ENCODE results near the gene PTS. TPM values are rescaled to one million over a fixed set of nuclear protein-coding genes. Genes with fewer than 3 reads are reported as not detected.

Gene PTS
- total RNA-seq, 2 donors from 2014 or later: 24.4 to 28.7 TPM

DNA sequence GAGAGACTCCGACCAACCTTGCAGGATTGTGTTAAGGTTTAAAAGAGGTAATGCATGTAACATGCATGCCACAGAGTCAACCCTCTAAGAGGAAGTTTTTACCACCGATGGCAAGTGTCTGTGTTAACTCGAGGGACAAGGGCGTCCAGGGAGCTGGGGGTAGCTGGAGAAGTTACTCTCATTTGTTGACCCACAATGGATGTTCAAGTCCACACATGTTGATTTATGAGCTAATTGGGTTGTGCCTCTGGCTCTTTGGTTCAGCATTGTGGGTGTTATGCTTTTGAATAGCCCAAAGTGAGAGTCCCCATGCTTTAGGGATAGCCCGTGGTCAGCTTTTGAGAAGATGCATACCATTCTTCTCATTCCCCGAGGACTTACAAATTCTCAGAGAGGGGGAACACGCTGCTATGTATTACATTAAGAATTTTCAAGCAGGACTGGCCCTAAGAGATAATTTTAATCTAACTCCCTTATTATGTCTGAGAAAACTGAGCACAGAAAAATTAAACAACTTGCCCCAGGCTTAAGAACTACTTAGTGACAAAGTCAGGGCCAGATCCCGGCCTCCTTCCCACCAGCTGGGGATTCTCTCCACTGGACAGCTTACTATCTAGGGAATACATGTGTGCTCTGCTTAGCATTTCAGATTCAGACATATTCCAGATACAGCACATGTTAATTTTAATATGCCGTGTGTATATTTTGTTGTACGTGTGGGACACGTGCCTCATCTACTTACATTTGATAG, 39.6 kb downstream of the PTS start:
- intact Hi-C loops (cut with DNase I): no loop called here
- H3K9me3 ChIP-seq: no peaks in the 10 kb centered on the region
- H3K4me1 ChIP-seq (replicated peaks): no peaks in the 10 kb centered on the region
- no peaks in the 10 kb centered on the region for H3K36me3 ChIP-seq
- no peaks in the 10 kb centered on the region for H3K27me3 ChIP-seq (replicated peaks; ENCODE audit: insufficient read depth)
- TF ChIP-seq, protein P1, sequence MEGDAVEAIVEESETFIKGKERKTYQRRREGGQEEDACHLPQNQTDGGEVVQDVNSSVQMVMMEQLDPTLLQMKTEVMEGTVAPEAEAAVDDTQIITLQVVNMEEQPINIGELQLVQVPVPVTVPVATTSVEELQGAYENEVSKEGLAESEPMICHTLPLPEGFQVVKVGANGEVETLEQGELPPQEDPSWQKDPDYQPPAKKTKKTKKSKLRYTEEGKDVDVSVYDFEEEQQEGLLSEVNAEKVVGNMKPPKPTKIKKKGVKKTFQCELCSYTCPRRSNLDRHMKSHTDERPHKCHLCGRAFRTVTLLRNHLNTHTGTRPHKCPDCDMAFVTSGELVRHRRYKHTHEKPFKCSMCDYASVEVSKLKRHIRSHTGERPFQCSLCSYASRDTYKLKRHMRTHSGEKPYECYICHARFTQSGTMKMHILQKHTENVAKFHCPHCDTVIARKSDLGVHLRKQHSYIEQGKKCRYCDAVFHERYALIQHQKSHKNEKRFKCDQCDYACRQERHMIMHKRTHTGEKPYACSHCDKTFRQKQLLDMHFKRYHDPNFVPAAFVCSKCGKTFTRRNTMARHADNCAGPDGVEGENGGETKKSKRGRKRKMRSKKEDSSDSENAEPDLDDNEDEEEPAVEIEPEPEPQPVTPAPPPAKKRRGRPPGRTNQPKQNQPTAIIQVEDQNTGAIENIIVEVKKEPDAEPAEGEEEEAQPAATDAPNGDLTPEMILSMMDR (IDR thresholded peaks at IDR 0.05): no peak
- TF ChIP-seq POLR2AphosphoS5 (IDR thresholded peaks at IDR 0.05) (no peak), POLR2A (IDR thresholded peaks at IDR 0.05) (no peak)
- DNase-seq (ENCODE audit: low spot score): no peak
- no peak overlapping the region for H3K27ac ChIP-seq
- no peak overlapping the region for H3K4me3 ChIP-seq
- 60% methylated on average over 11 of the region's 11 CpGs for WGBS

DNA sequence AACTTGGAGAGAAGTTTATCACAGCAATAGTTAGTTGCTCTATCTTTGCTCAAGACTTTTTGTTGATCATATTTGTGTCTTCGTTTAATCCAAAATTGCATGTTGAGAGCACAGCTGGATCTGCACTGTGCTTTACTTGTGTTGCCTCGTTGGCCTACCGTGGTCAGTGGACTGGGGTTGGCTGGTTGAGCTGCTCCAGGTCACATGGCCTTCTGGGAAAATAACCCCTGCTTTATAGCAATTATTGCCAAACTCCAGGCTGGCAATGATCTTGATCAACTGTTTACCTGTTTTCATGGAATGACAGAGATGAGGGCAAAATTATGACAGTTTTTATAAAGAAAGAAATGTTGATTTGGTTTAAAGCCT, 40.2 kb downstream of the PTS start:
- Histone ChIP-seq H3K36me3 (no peaks in the 10 kb centered on the region), H3K4me3 (no peak overlapping the region), H3K27me3 (replicated peaks; ENCODE audit: insufficient read depth) (no peaks in the 10 kb centered on the region), H3K4me1 (replicated peaks) (no peaks in the 10 kb centered on the region), H3K9me3 (no peaks in the 10 kb centered on the region), H3K27ac (no peak overlapping the region)
- WGBS: 77% methylated on average over 3 of the region's 3 CpGs
- no peak for TF ChIP-seq POLR2A (IDR thresholded peaks at IDR 0.05)
- TF ChIP-seq POLR2AphosphoS5 (IDR thresholded peaks at IDR 0.05): no peak
- TF ChIP-seq, protein P1 (IDR thresholded peaks at IDR 0.05): no peak
- no peak for DNase-seq (ENCODE audit: low spot score)
- intact Hi-C loops (cut with DNase I): no loop called here

DNA sequence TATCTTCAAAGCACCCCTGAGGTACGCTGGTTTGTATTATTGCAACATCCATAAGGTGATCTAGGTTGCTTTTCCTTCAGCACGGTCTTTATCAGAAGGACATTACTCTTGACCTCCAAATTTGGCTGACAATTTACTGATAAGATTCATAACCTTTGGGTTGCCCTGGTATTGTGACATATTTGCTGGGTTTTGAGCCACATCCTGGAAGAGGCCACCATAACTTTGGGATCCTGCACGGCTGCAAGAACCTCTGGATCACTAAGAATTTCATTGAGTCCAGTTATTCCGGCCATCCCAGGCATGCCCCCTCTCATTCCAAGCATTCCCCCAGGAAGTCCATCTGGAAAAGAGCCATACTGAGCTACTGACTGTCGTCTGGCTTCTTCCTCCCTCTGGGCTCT, 41.0 kb downstream of the PTS start:
- no peaks in the 10 kb centered on the region for H3K36me3 ChIP-seq
- no peak overlapping the region for H3K4me3 ChIP-seq
- H3K4me1 ChIP-seq (replicated peaks): no peaks in the 10 kb centered on the region
- TF ChIP-seq, protein P1 (IDR thresholded peaks at IDR 0.05): no peak
- TF ChIP-seq POLR2AphosphoS5 (IDR thresholded peaks at IDR 0.05) (no peak), POLR2A (IDR thresholded peaks at IDR 0.05) (no peak)
- intact Hi-C loops (cut with DNase I): no loop called here
- 59% methylated on average over 5 of the region's 5 CpGs for WGBS
- no peaks in the 10 kb centered on the region for H3K27me3 ChIP-seq (replicated peaks; ENCODE audit: insufficient read depth)
- no peak for DNase-seq (ENCODE audit: low spot score)
- H3K9me3 ChIP-seq: no peaks in the 10 kb centered on the region
- no peak overlapping the region for H3K27ac ChIP-seq

DNA sequence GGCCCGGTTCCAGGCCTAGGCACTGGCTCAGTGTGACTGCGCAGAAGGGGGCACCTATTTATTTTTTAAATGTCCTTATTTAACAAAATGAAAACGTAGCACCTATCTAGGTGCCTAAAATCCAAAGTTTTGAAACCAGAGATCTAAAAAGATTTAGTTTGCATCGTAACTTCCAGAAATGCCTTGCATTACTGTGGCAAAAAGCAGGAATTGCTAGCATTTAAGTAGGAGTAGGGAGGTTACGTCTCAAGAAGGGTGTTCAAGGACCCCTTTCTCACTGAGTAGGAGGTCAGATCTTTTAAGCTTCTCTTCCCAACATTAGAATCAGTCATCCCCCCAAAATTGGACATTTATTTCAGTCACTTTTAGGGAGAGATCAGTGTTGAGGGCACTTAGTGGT, 42.2 kb downstream of the PTS start:
- no peaks in the 10 kb centered on the region for H3K9me3 ChIP-seq
- no peak for TF ChIP-seq POLR2AphosphoS5 (IDR thresholded peaks at IDR 0.05)
- TF ChIP-seq POLR2A (IDR thresholded peaks at IDR 0.05): no peak
- TF ChIP-seq, protein P1 (IDR thresholded peaks at IDR 0.05): no peak
- 87% methylated on average over 5 of the region's 5 CpGs for WGBS
- H3K27me3 ChIP-seq (replicated peaks; ENCODE audit: insufficient read depth): no peaks in the 10 kb centered on the region
- H3K36me3 ChIP-seq: no peaks in the 10 kb centered on the region
- H3K4me3 ChIP-seq: no peak overlapping the region
- no peak overlapping the region for H3K27ac ChIP-seq
- no peak for DNase-seq (ENCODE audit: low spot score)
- H3K4me1 ChIP-seq (replicated peaks): no peaks in the 10 kb centered on the region
- intact Hi-C loops (cut with DNase I): no loop called here

DNA sequence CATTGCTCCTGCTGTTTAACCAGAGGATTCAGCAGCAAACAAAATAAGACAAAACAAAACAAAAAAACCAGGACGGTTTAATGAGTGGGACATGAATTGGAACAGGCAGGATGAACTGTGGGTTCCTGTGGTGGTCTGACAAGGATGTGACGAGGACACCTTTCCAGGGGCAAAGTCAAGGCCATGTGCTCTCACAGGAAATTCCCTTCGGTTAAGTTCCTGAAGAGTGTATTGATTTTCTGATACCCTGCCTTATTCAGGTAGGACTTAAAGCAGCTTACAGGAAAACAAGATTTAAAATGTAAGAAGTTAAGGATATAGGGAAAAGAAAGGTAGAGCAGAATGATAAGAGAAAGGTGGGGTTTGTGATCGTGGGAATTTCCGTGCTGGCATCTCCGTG, 42.9 kb downstream of the PTS start:
- H3K4me3 ChIP-seq: no peak overlapping the region
- 82% methylated on average over 6 of the region's 6 CpGs for WGBS
- no peak for DNase-seq (ENCODE audit: low spot score)
- H3K27me3 ChIP-seq (replicated peaks; ENCODE audit: insufficient read depth): no peaks in the 10 kb centered on the region
- H3K27ac ChIP-seq: no peak overlapping the region
- no peaks in the 10 kb centered on the region for H3K4me1 ChIP-seq (replicated peaks)
- no peaks in the 10 kb centered on the region for H3K36me3 ChIP-seq
- H3K9me3 ChIP-seq: no peaks in the 10 kb centered on the region
- TF ChIP-seq, protein P1 (IDR thresholded peaks at IDR 0.05): no peak
- no peak for TF ChIP-seq POLR2AphosphoS5 (IDR thresholded peaks at IDR 0.05)
- TF ChIP-seq POLR2A (IDR thresholded peaks at IDR 0.05): no peak
- intact Hi-C loops (cut with DNase I): no loop called here

Measured in prostate gland (tissue), 2 donors.